Parathyroid adenoma (tissue), 2 donors: Measurements from ENCODE around the gene WASHC1.
A peak's percentile ranks its signal among the peaks of the same experiment; 100 is the strongest.
"Not testable (repeated sequence)": the region's sequence is repeated elsewhere in the genome, so short reads cannot be mapped to it uniquely, and the experiment has no call there.

Source experiments
- H2AFZ ChIP-seq: fragments of 300-600 bp; sonication (generic); one replicate; pipeline ENCODE4 v1.7.0; 2017; ENCODE audit warnings: antibody characterized with exemption, mild to moderate bottlenecking
- H3K27ac ChIP-seq: fragments of 300-600 bp; sonication (generic); one replicate; pipeline ENCODE4 v1.7.0; 2017
- H3K27me3 ChIP-seq: fragments of 300-600 bp; sonication (generic); one replicate; pipeline ENCODE4 v1.7.0; 2017; ENCODE audit warnings: low read length; ENCODE audit not compliant: control insufficient read depth, insufficient read depth
- H3K36me3 ChIP-seq: fragments of 300-600 bp; sonication (generic); one replicate; pipeline ENCODE4 v1.7.0; 2017; ENCODE audit warnings: low read length; ENCODE audit not compliant: control insufficient read depth, insufficient read depth
- H3K4me1 ChIP-seq: fragments of 300-600 bp; sonication (generic); one replicate; pipeline ENCODE4 v1.7.0; 2017; ENCODE audit warnings: control low read depth
- H3K4me2 ChIP-seq: fragments of 300-600 bp; sonication (generic); one replicate; pipeline ENCODE4 v1.7.0; 2017; ENCODE audit warnings: low read length
- H3K4me3 ChIP-seq: fragments of 300-600 bp; sonication (generic); one replicate; pipeline ENCODE4 v1.7.0; 2017; ENCODE audit warnings: low read depth, low read length
- H3K79me2 ChIP-seq: fragments of 300-600 bp; sonication (generic); one replicate; pipeline ENCODE4 v1.7.0; 2017; ENCODE audit warnings: control low read depth
- H3K9ac ChIP-seq: fragments of 300-600 bp; sonication (generic); one replicate; pipeline ENCODE4 v1.7.0; 2017; ENCODE audit warnings: mild to moderate bottlenecking
- H3K9me3 ChIP-seq: fragments of 300-600 bp; sonication (generic); one replicate; pipeline ENCODE4 v1.7.0; 2017; ENCODE audit warnings: low read length; ENCODE audit not compliant: control insufficient read depth
- CTCF ChIP-seq: fragments of 300-600 bp; sonication (generic); IDR thresholded peaks from one replicate; pipeline ENCODE4 v1.7.0; 2017; ENCODE audit warnings: antibody characterized with exemption, mild to moderate bottlenecking
- donor health status: primary hyperparathyroidism.

The WASHC1 gene

GRCh38 chr9:11206-11605 lies 18.1 kb downstream of the WASHC1 start:
- not testable (repeated sequence) for H3K9ac ChIP-seq, H3K4me1 ChIP-seq

GRCh38 chr9:10653-11053 lies 18.6 kb downstream of the WASHC1 start:
- not testable (repeated sequence) for H3K9me3 ChIP-seq, H3K36me3 ChIP-seq, H3K4me2 ChIP-seq, H3K27ac ChIP-seq, H3K9ac ChIP-seq, H2AFZ ChIP-seq, H3K27me3 ChIP-seq, H3K4me1 ChIP-seq, H3K4me3 ChIP-seq, H3K79me2 ChIP-seq

More at GRCh38 chr9:11206-11605, 18.1 kb downstream of the WASHC1 start:
- not testable (repeated sequence) for H3K79me2 ChIP-seq, H3K36me3 ChIP-seq, H3K27ac ChIP-seq, H3K4me3 ChIP-seq, H3K9me3 ChIP-seq, H3K4me2 ChIP-seq, H3K27me3 ChIP-seq, H2AFZ ChIP-seq
- TF ChIP-seq CTCF, result peak; percentile 28

- H2AFZ ChIP-seq, H3K4me1 ChIP-seq, H3K27me3 ChIP-seq, H3K36me3 ChIP-seq, H3K4me2 ChIP-seq, H3K27ac ChIP-seq, H3K9ac ChIP-seq, H3K9me3 ChIP-seq, H3K79me2 ChIP-seq, H3K4me3 ChIP-seq: not testable (repeated sequence)
Measured at GRCh38 chr9:10207-10606, 19.0 kb downstream of the WASHC1 start.
